GM03348 (cell line): ENCODE measurements around the gene CD300LB.
"Not testable (repeated sequence)": the region's sequence is repeated elsewhere in the genome, so short reads cannot be mapped to it uniquely, and the experiment has no call there.

Source experiments
- DNase-seq: peaks from one replicate; pipeline ENCODE4 v3.0.0; 2012; ENCODE audit warnings: low spot score

The CD300LB gene

DNA sequence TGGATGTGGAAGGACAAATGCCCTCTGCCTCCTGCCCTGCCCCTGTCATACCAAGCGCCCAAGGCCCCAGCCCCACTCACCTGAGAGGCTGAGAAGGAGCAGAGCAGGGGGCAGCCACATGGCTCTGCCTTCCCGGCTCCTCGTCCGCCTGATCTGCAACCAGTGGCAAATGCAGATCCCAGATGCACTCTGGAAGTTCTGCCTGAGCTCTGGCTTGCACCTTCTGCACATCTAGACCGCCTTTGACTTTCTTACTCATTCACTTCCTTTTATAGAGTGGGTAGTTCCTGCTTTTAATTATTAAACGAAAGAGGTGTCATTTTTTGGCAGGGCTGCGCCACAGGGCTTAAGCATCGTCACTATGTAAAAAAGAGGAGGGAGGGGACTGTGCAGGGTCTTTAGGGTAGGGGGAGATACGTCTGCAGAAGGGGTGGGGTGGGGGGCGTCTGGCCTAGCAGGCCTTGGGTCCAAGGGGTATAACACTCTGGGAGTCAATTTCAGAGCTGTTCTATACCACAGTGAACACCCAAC is at the start of gene CD300LB:
CD300LB (minus strand) TSS at position 245 of the 531 bp plus-strand sequence; CDS start at position 120, 125 bp downstream.
- DNase-seq = no peak

DNA sequence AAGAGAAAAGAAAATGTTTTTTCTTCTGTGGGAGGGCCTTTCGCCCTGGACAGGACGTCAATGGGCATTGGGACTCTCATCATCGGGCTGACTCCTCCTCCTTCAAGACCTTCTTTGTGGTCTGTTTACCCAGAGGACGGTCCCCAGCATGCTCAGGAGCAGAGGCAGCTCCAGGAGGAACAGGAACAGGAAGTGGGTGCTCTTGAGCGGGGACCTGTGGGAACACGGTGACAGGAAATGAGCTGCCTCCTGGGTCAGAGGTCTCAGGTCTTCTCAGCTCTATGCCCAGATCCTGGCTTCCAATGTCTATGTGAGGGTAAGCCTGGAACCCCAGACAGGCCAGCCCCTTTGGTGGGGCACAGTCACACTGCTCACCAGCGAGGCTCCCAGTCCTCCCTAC is 48.6 kb upstream of the CD300LB start:
- no peak for DNase-seq

DNA sequence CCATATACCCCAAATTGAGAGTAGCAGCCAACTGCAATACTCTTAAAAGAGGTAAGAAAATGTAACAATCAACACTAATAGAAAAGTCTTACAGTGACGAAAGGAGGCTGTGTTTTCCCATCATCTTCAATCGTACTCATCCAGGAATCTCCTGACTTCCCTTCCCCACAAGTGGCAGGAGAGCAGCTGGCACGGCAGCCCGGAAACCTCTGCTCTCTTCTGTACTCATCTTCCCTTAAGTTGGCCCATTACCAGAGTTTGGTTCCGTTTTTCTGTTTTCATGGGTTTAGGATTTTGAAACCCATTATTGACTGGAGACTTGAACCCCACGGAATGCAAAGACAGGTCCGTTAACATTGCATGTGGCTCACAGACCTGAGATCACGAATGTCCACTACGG is 47.7 kb upstream of the CD300LB start:
- DNase-seq = no peak

DNA sequence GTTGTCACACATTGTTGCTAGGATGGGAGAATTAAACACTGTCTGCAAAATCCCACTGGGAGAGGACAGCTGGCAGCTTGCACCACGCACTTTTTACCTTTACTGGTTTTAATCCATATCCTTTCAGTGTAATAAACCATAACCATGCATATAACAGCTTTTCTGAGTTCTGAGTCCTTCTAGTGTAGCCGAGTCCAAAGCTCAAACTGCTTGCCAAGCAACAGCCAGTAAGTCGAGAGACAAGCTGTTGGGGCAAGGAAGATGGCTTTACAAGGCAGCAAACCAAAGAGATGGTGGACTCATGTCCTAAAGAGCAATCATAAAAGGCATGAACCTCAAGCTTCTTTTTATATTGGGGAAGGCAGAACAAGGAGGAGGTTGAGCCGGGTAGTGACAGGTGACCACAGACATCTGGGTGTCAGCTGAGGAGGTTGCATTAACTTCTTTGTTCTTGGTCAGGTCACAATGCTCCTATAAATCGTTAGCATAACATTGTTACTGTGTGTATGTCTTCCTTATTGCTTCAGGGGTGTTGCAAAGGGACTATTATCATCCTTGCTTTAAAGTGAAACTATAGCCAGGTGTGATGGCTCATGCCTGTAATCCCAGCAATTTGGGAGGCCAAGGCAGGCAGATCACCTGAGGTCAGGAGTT is 43.3 kb upstream of the CD300LB start:
- DNase-seq = no peak

DNA sequence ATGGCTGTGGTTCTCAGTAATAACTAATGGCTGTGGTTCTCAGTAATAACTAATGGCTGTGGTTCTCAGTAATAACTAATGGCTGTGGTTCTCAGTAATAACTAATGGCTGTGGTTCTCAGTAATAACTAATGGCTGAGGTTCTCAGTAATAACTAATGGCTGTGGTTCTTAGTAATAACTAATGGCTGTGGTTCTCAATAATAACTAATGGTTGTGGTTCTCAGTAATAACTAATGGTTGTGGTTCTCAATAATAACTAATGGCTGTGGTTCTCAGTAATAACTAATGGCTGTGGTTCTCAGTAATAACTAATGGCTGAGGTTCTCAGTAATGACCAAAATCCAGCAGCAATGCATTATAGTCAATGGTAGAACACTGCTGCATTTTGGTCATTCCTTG is 42.4 kb upstream of the CD300LB start:
- not testable (repeated sequence) for DNase-seq

DNA sequence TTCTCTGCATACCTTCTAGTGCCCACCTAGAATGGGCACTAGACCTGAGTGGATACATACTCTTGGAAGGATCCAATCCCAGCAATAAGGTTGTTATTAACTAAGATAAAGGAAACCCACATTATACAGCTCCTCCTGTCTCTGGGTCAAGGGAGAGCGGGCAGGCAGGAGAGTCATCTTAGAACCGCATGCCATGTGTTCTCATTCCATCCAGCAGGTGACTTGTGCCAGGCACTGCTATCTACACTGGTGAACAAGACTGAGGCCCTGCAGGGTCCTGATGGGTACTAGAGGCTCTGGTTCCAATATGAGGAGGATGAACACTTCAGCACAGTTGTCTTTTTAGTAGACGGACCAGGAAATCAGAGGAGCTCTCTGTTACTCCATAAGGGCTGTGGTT is 41.9 kb upstream of the CD300LB start:
- DNase-seq = no peak

DNA sequence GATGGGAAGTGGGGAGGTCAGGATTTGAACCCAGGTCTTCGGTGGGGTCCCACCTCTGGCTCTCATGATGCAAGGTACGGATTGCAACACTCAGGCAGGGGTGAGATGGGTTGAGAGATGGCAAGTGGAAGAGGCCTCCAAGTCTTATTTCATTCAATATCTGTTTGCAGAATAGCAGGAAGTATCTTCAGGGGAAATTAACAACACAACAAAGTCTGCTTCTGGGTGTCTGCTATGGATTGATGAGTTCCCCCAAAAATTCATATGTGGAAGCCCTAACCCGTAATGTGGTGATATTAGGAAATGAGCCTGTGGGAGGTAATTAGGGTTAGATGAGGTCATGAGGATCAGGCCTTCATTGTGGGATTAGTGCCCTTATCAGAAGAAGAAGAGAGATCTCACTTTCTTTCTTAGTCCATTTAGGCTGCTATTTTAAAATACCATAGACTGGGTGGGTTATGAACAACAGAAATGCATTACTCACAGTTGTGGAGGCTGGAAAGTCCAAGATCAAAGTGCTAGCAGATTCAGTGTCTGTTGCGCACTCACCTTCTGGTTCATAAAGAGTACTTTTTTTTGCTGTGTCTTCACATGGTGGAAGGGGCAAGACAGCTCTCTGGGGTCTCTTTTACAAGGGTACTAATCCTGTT is 40.5 kb upstream of the CD300LB start:
- no peak for DNase-seq

DNA sequence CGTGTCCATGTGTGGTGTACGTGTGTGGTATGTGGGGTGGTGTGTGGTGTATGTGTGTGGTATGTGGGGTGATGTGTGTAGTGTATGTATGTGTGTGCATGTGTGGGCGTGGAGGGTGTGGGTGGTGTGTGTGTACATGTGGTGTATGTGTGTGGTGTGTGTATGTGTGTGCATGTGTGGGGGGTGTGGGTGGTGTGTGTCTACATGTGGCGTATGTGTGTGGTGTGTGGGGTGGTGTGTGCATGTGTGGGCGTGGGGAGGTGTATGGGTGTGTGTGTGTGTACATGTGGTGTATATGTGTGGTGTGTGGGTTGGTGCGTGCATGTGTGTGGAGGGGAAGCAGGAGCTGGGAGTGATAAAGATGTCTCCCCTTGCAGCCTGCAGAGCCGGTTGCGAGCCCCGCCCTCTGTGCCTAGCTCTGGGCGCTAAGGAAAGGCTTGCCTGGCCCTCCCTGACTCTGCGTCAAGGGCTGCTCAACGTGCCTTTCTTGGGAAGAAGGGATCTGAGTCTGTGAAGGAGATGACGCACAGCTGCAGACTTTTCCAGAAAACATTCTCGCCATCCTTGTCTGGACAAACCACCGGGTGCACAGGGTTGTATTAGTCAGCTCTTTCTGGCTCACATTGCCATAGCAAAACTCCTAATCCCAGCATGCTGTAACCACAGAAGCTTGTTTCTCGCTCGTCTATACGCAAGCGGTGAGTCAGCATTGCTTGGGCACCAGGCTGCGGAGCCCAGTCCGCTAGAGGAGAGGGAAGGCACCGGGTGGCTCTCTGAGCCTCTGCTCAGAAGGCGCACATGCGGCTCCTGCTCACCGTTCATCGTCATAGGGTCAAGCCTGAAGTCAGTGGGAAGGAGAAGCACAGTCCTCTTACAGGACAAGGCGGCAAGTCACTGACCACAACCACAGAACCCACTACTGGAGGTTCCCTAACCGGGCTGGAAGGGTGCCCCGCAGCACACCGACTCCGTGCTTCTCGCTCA is 38.0 kb upstream of the CD300LB start:
- no peak for DNase-seq

DNA sequence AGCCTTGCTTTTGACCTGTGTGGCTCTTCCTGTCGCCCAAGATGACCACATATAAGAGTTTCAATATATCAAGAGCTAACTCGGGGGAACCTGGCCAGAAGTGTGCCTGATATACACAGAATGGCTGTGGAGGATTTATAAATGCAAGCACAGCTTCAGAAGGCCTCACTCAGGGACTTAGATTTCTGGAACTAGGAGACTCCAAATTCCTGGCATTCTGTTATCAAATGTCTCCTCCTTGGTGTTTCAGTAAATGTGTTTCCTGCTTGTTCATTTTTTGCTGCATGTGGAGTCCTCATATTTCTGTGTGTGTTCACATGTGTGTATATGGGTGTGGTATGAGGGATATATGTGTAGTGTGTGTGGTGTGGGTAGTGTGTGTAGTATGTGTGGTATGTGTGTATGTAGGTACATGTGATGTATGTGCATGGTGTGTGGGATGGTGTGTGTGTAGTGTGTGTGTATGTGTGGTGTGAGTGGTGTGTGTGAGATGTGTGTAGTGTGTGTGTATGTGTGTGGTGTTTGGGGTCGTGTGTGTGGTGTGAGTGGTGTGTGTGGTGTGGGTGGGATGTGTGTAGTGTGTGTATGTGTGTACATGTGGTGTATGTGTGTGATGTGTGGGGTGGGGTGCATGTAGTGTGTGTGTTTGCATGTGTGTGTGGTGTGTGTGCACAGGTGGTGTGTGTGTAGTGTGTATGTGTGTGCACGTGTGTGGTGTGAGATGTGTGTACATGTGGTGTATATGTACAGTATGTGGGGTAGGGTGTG is 37.0 kb upstream of the CD300LB start:
- DNase-seq = no peak

DNA sequence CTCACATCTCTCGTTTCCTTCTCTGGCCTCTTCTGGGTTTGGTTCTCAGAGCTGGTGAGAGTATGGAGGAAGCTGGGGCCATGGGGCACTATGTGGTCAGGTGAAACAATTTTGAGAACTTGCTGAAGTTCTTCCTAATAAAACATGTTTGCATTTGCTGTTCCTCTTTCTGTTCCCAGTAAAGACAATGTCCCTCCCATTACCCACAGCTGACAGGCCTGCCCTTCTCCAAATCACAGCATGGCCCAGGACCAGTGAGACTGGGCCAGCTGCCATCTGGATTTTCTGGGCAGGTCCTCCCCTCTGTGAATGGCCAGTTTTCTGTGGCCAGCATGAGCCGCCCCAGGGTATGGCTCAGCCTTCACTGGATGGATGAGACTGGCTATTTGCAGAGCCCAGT is 36.1 kb upstream of the CD300LB start, which contains the start of gene CD300H:
CD300H (minus strand) TSS at position 113 of the 400 bp plus-strand sequence.
- DNase-seq = no peak

DNA sequence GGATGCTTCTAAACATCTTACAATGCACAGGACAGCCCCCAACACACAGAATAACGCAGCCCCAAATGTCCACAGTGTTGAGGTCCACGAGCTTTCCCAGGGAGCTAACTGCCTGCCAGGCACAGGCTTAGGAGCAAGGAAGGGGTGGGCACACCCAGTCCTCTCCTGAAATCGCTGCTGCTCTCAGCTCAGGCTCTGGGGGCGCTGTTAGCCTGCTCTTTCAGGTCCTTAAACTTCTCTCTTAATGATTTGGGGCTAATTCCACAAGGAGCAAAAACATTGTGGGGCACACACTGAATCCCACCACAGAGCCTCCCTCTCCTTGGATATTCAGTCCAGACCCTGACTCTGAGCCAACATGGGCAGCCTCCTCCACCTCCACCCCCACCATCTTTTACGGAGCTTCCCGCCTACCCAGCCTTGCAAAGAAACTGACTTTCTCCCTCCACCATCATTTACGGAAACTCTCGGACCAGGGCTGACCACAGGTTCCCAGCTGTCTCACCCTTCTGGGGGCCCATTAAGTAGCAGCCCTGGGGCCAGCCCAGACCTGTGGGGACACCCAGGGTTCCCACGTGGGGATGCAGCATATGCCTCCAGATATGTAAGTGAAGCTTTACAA is 35.0 kb upstream of the CD300LB start:
- peak; percentile 36 for DNase-seq

DNA sequence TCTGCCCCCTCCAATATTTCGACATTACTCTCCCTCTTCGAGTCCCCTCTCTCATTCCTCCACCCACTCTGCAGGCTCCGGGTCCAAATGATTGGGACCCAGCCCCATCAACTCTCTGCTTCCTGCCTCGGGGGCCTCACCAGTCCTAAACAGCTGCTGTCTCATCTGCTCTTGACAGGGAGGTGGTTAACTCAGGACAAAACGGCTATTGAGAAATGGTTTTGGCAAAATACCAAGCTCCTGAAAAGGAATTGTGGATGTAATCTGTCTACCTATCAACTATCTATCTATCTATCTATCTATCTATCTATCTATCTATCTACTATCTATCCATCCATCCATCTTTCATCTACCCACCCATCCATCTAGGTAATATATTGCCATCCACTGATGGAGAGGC is 33.9 kb upstream of the CD300LB start:
- DNase-seq = no peak

DNA sequence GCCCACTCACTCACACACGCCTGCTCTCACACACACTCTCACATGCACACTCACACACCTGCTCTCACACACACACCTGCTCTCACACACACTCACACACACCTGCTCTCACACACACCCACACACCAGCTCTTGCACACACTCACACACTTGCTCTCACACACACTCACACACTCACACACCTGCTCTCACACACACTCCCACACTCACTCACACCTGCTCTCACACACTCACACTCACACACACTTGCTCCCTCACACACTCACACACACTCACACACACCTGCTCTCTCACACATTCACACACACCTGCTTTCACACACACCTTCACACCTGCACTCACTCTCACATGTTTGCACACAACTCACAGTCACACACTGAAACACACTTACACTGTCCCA is 32.1 kb upstream of the CD300LB start:
- DNase-seq = no peak

DNA sequence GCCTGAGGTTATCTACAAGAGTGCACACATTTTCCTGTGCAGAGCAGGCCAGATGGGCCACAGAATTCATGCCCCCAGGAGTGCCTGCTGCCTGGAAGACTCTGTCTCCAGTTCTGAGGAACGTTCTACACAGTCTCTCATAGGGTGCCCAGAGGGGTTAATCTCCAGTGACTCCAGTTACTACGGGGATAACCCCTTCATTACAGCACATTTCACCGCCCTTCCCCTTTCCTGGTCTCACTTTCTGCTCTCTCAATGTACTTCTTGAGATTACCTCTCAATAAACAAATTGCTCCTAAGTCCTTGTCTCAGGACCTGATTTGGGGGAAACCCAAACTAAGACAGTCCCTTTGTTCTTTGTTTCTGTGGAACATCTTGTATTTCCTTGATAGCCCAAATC is 30.3 kb upstream of the CD300LB start:
- DNase-seq = no peak

DNA sequence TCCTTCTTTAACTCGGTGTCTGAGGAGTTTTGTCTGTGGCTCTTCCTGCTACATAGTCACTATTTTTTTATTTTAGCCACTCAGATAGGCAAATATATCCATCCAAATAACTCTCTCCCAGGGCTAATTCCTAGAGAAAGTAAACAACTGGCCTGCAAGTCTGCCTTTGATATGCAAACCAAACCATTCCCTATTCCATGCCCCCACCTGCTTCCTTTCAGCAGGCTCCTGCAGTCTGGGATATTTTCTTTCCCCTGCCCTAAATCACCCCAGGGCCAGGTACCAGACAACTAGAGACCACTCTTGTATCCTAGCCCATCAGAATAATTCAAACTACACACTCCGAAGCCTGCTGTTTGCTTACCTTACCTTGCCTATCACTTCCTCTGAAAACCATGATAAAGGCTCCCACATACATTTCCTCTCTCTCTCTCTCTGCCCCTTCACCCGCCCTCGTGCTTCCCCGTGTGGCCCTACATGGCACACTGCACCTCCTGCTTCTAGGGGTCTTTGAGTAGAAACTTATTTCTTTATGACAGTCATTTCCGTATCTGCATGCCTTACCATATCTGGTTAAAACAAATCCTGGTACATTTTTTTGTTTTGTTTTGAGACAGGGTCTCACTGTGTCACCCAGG is 27.7 kb upstream of the CD300LB start:
- DNase-seq = no peak

DNA sequence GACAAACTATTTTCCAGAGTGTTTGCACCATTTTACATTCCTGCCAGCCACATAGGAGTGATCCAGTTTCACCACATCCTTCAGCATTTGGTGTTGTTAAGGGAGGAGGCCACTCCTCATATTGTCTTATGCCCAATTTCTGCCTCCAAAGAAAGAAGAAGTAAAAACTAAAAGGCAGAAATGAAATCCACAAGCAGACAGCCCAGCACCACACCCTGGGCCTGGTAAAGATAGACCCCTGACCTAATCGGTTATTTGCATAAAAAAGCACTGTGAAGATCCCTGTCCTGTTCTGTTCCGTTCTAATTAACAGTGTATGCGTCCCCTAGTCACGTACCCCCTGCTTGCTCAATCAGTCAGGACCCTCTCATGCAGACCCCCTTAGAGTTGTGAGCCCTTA is 27.1 kb upstream of the CD300LB start:
- DNase-seq = not testable (repeated sequence)

DNA sequence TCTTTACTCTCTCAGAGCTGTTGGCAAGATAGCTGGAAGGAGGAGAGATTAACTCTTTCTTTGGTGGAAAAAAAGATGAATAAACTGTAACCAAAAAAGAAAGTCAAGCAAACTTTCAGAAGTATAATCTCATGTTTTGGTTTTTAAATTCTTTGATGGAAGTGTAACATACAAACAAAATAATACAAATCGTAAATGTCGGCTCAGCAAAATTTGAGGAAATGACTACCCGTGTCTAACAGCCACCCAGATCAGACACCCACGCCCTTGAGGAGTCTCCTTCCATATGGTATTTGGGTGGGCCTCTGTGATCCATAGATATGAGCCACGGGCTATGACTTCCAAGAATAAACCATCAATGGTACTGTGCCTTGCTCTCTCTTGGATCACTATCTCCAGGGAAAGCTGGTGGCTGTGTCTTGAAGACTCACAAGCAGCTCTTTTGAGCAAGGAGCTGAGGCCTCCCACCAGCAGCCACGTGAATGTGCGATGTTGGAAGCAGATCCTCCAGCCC is 24.2 kb upstream of the CD300LB start:
- no peak for DNase-seq

DNA sequence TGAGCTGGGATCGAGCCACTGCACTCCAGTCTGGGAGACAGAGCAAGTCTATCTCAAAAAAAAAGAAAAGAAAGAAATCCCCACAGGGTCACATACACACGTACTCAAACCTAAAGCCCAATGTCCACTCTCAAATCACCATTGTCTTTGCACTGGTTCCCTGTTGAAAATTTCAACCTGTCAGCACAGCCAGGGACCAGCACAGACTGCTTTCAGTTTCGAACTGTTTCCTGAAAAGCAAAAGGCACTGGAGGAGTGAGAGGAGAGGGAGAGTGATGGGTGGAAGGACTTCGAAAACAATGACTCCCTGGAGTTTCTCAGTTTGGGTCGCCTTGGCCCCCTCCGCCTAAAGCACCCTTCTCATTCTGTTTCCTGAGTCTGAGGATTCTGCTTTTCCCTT is 23.6 kb upstream of the CD300LB start:
- no peak for DNase-seq

DNA sequence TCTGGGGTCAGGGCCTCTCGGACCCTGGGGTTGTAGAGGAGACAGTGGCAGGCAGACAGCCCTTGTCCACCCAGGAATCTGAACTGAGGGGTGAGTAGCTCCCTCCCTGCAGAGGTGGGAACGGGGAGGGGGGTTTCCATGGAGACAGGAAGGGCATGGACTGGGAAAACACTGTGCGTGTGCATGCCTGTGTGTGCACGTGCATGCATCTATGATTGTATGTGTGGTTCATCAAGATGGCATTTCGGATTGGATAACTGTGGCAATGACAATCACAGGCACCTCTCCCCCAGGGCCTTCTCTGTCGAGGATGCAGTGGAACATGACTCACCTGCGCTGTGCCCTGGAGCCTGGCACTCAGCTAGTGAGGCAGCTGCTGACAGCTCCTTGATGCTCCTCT is 20.8 kb upstream of the CD300LB start:
- no peak for DNase-seq

DNA sequence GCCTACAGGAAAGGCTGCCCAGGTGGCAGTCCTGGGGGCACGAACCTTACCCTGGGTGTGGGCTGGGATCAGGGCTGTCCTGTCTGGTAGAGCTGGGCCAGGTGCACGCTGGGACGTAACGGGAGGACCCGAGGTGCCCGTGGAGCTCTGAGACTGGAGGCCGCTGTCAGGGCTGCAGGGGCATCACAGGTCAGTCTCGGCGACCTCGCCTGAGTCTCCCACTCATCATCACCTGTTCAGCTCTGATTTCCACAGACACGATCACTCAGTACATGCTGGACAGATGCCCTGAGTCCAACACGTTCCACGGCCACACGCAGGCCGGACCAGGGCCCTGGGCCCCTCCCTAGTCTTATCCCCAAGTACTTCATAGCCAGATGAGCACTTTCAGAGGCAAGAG is 19.3 kb upstream of the CD300LB start:
- no peak for DNase-seq

DNA sequence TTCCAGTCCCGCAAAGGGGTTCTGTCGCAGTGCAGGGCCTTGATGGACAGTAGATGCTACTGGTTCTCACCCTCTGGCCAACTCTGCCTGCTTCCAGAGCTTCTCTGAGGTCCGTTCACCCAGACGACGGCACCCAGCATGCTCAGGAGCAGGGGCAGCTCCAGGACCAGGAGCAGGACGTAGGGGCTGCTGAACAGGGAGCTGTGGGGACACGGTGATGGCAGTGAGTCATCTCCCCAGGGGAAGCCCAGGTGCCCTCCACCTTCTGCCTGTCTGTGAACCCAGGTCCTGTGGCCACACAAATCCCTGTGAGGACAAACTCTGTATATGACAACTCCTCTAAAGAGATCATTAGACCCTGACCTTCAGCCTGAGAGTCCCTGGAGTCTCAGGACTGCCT is 18.1 kb upstream of the CD300LB start:
- no peak for DNase-seq
